NCI-H146 (cell line): ENCODE results near the gene AKT2.

Source experiments
- DNase-seq: peaks from one replicate; lab custom pipeline; 2025; lab: John Stamatoyannopoulos, UW

AKT2 gene

GRCh38 chr19:40273469-40274360, 11.4 kb downstream of the AKT2 start:
- no peak for DNase-seq

GRCh38 chr19:40272261-40272660, 12.9 kb downstream of the AKT2 start:
- no peak for DNase-seq

GRCh38 chr19:40271706-40272105, 13.4 kb downstream of the AKT2 start:
- no peak for DNase-seq

GRCh38 chr19:40270362-40271089, 14.6 kb downstream of the AKT2 start:
- no peak for DNase-seq

- no peak for DNase-seq
Observed at GRCh38 chr19:40269216-40269940, 15.8 kb downstream of the AKT2 start.

GRCh38 chr19:40267601-40267997, 17.5 kb downstream of the AKT2 start:
- DNase-seq, result no peak

GRCh38 chr19:40266912-40267600, 18.1 kb downstream of the AKT2 start:
- DNase-seq, result no peak

GRCh38 chr19:40266119-40266518, 19.0 kb downstream of the AKT2 start:
- DNase-seq, result no peak

GRCh38 chr19:40265763-40266099, 19.4 kb downstream of the AKT2 start:
- DNase-seq, result no peak

GRCh38 chr19:40265055-40265762, 19.9 kb downstream of the AKT2 start:
- no peak for DNase-seq

GRCh38 chr19:40264314-40265054, 20.7 kb downstream of the AKT2 start:
- DNase-seq, result peak; percentile 3

- DNase-seq, result no peak
Observed at GRCh38 chr19:40263440-40264313, 21.5 kb downstream of the AKT2 start.

GRCh38 chr19:40262422-40262821, 22.7 kb downstream of the AKT2 start:
- peak; percentile 21 for DNase-seq

- no peak for DNase-seq
Observed at GRCh38 chr19:40261631-40262030, 23.5 kb downstream of the AKT2 start.

- DNase-seq, result no peak
Observed at GRCh38 chr19:40257096-40257517, 28.0 kb downstream of the AKT2 start.

- DNase-seq, result no peak
Observed at GRCh38 chr19:40256512-40256911, 28.6 kb downstream of the AKT2 start.

GRCh38 chr19:40255619-40256166, 29.5 kb downstream of the AKT2 start:
- no peak for DNase-seq

GRCh38 chr19:40254714-40255418, 30.3 kb downstream of the AKT2 start:
- DNase-seq, result no peak

GRCh38 chr19:40253611-40254092, 31.5 kb downstream of the AKT2 start:
- no peak for DNase-seq
